Islet precursor cell (in vitro differentiated cells): Measurements from ENCODE around the gene SPATA33.
"Not testable (repeated sequence)": the region's sequence is repeated elsewhere in the genome, so short reads cannot be mapped to it uniquely, and the experiment has no call there.

Source experiments
- DNase-seq: peaks from one replicate; pipeline ENCODE4 v3.0.0-alpha.2; 2018

SPATA33 gene

GRCh38 chr16:89629827-89630610, 27.6 kb upstream of the SPATA33 start:
- no peak for DNase-seq

GRCh38 chr16:89633064-89633631, 24.5 kb upstream of the SPATA33 start:
- no peak for DNase-seq

GRCh38 chr16:89634463-89635385, 22.9 kb upstream of the SPATA33 start:
- DNase-seq = not testable (repeated sequence)

GRCh38 chr16:89636663-89637062, 21.0 kb upstream of the SPATA33 start:
- no peak for DNase-seq

- no peak for DNase-seq
These were observed 20.3 kb upstream of the SPATA33 start for GRCh38 chr16:89637379-89637778.

GRCh38 chr16:89638455-89638854, 19.2 kb upstream of the SPATA33 start:
- no peak for DNase-seq

- DNase-seq = no peak
These were observed 18.3 kb upstream of the SPATA33 start for GRCh38 chr16:89639385-89639784.

- DNase-seq = no peak
These were observed 16.0 kb upstream of the SPATA33 start for GRCh38 chr16:89641458-89642119.

GRCh38 chr16:89642574-89642973, 15.1 kb upstream of the SPATA33 start:
- DNase-seq = no peak

- DNase-seq = no peak
These were observed 13.8 kb upstream of the SPATA33 start for GRCh38 chr16:89643769-89644300.

- no peak for DNase-seq
These were observed 12.5 kb upstream of the SPATA33 start for GRCh38 chr16:89645122-89645521.

GRCh38 chr16:89646270-89646669, 11.4 kb upstream of the SPATA33 start:
- no peak for DNase-seq

GRCh38 chr16:89646906-89647305, 10.7 kb upstream of the SPATA33 start:
- no peak for DNase-seq

- no peak for DNase-seq
These were observed 6.1 kb upstream of the SPATA33 start for GRCh38 chr16:89651584-89651983.

- no peak for DNase-seq
These were observed 3.9 kb upstream of the SPATA33 start for GRCh38 chr16:89653656-89654295.

GRCh38 chr16:89655062-89655643, 2.5 kb upstream of the SPATA33 start:
- DNase-seq = no peak

- no peak for DNase-seq
These were observed 1.1 kb upstream of the SPATA33 start for GRCh38 chr16:89656435-89657121.

GRCh38 chr16:89658221-89658879, 714 bp downstream of the SPATA33 start:
- no peak for DNase-seq

GRCh38 chr16:89660146-89660545, 2.5 kb downstream of the SPATA33 start:
- no peak for DNase-seq

GRCh38 chr16:89661215-89661614, 3.6 kb downstream of the SPATA33 start:
- DNase-seq = no peak

GRCh38 chr16:89664238-89664637, 6.6 kb downstream of the SPATA33 start:
- DNase-seq = not testable (repeated sequence)
